AG04450 (cell line): ENCODE results near the gene CEACAM20. TPM values are rescaled to one million over a fixed set of nuclear protein-coding genes. Genes with fewer than 3 reads are reported as not detected.

Source experiments
- CTCF ChIA-PET: fragments of 300-600, 350-600 bp; formaldehyde crosslinking; extraction: SDS; loops from one replicate; lab custom pipeline; 2022; ENCODE audit warnings: antibody characterized with exemption, inconsistent platforms; lab: Charles Lee
- POLR2A ChIA-PET: fragments of 350-600 bp; formaldehyde crosslinking; extraction: SDS; loops from one replicate; lab custom pipeline; 2021; ENCODE audit warnings: antibody characterized with exemption, inconsistent platforms; lab: Yijun Ruan, JAX
- DNase-seq: peaks from one replicate; pipeline ENCODE4 v3.0.0-alpha.2; 2011; ENCODE audit warnings: low read depth, low spot score
- H3K27ac ChIP-seq: one replicate; pipeline ENCODE4 v1.5.1; 2012; ENCODE audit warnings: low read depth, low read length, control low read depth
- H3K27me3 ChIP-seq: one replicate; pipeline ENCODE4 v1.6.0; 2012; ENCODE audit warnings: low read length; ENCODE audit not compliant: control insufficient read depth, insufficient read depth
- H3K4me3 ChIP-seq: 2 replicates; pipeline ENCODE4 v1.5.1; 2011; ENCODE audit warnings: mild to moderate bottlenecking, low read depth, low read length, control low read depth
- H3K9me3 ChIP-seq: 2 replicates; pipeline ENCODE4 v1.5.1; 2012; ENCODE audit warnings: low read length; ENCODE audit not compliant: control insufficient read depth, insufficient read depth
- CTCF ChIP-seq: IDR thresholded peaks from 2 replicates; pipeline ENCODE4 v1.5.1; 2011; ENCODE audit warnings: low read depth, low read length, control low read depth, inconsistent platforms
- polyA minus RNA-seq: library from RNA; depleted of rRNA, polyadenylated mRNA; stranded (reverse); fragments of >200 nt; gene quantifications from 2 replicates; pipeline ENCODE4 v1.2.3, GENCODE V29; 2011; rRNA and poly(A)+ RNA removed
- polyA plus RNA-seq: library from polyadenylated mRNA; depleted of rRNA; stranded (reverse); fragments of >200 nt; gene quantifications from 2 replicates; pipeline ENCODE4 v1.2.3, GENCODE V29; 2011; rRNA removed

Gene CEACAM20
- polyA plus RNA-seq, result not detected in 2 replicates
- 0.09 TPM in 1 of 2 replicates, not detected in the other for polyA minus RNA-seq

GRCh38 chr19:44529536-44529935, at the start of gene CEACAM20:
Gene CEACAM20, minus strand, starts transcription at chr19:44529675. Its CDS starts 166 bp downstream, at chr19:44529509.
- peaks cover 7% of the 10 kb centered on the region for H3K27me3 ChIP-seq
- POLR2A ChIA-PET, result no interaction called here
- H3K9me3 ChIP-seq, result no peaks in the 10 kb centered on the region
- H3K4me3 ChIP-seq, result no peak within 1 kb of the TSS
- no peak for DNase-seq
- TF ChIP-seq CTCF, result no peak
- CTCF ChIA-PET, result no interaction called here
- H3K27ac ChIP-seq, result no peak within 1 kb of the TSS

GRCh38 chr19:44577566-44577874, 48.0 kb upstream of the CEACAM20 start:
- H3K9me3 ChIP-seq, result peaks cover 4% of the 10 kb centered on the region; the same call in 1 of the 2 replicates
- no peaks in the 10 kb centered on the region for H3K27me3 ChIP-seq
- CTCF ChIA-PET, result interaction anchor here (0.9 to 2.6 kb wide), 7 partner anchors 12 to 269 kb away, joined by 3 to 20 read pairs (median 4); partner anchors contain the start of gene NECTIN2
- DNase-seq, result no peak
- TF ChIP-seq CTCF, result no peak
- H3K4me3 ChIP-seq, result no peak overlapping the region
- no peak overlapping the region for H3K27ac ChIP-seq
- POLR2A ChIA-PET, result interaction anchor here (0.7 kb wide), 1 partner anchor 193 kb away, joined by 4 read pairs; no protein-coding TSS in a partner anchor

- H3K27ac ChIP-seq, result no peak overlapping the region
- CTCF ChIA-PET, result interaction anchor here (0.6 to 2.6 kb wide), 9 partner anchors 13 to 269 kb away, joined by 3 to 20 read pairs (median 4); partner anchors contain the start of gene NECTIN2
- H3K4me3 ChIP-seq, result no peak overlapping the region
- POLR2A ChIA-PET, result interaction anchor here (0.7 kb wide), 1 partner anchor 194 kb away, joined by 4 read pairs; no protein-coding TSS in a partner anchor
- H3K9me3 ChIP-seq, result peaks cover 4% of the 10 kb centered on the region; the same call in 1 of the 2 replicates
- H3K27me3 ChIP-seq, result no peaks in the 10 kb centered on the region
- no peak for DNase-seq
- TF ChIP-seq CTCF, result peak; percentile 73
These were observed 47.5 kb upstream of the CEACAM20 start for GRCh38 chr19:44576843-44577565.

- Histone ChIP-seq H3K27me3 (peaks cover 2% of the 10 kb centered on the region), H3K27ac (no peak overlapping the region), H3K4me3 (no peak overlapping the region), H3K9me3 (no peaks in the 10 kb centered on the region)
- CTCF ChIA-PET, result interaction anchor here (1.1 kb wide), 1 partner anchor 271 kb away, joined by 4 read pairs; the partner anchor contains the start of gene NECTIN2
- no peak for TF ChIP-seq CTCF
- DNase-seq, result no peak
- POLR2A ChIA-PET, result no interaction called here
These were observed 45.7 kb upstream of the CEACAM20 start for GRCh38 chr19:44575116-44575700.
